Suprapubic skin (tissue), 4 donors: ENCODE data around the gene FOXN3. TPM values are rescaled to one million over a fixed set of nuclear protein-coding genes. Genes with fewer than 3 reads are reported as not detected.

Source experiments
- DNase-seq, 2 donors: peaks; one replicate each; pipeline ENCODE4 v3.0.0-alpha.2; 2019; ENCODE audit warnings: low spot score in 2 of 2
- H3K27ac ChIP-seq: fragments of 200-600 bp; sonication (generic); one replicate; pipeline ENCODE4 v1.5.1; 2019
- H3K27me3 ChIP-seq: fragments of 200-600 bp; sonication (generic); one replicate; pipeline ENCODE4 v1.5.1; 2019
- H3K36me3 ChIP-seq: fragments of 200-600 bp; sonication (generic); one replicate; pipeline ENCODE4 v1.5.1; 2019
- H3K4me1 ChIP-seq: fragments of 200-600 bp; sonication (generic); one replicate; pipeline ENCODE4 v1.5.1; 2019
- H3K4me3 ChIP-seq: fragments of 200-600 bp; sonication (generic); one replicate; pipeline ENCODE4 v1.5.1; 2019; ENCODE audit warnings: mild to moderate bottlenecking
- H3K9me3 ChIP-seq: fragments of 200-600 bp; sonication (generic); one replicate; pipeline ENCODE4 v1.5.1; 2019
- CTCF ChIP-seq, 2 donors: fragments of 200-600 bp in 1 of 2; fragments of 450-650 bp in 1 of 2; sonication (generic) in 1 of 2; IDR thresholded peaks; one replicate each; pipeline ENCODE4 v1.5.1; 2016 to 2019; ENCODE audit warnings: antibody characterized with exemption in 2 of 2, mild to moderate bottlenecking in 1 of 2, moderate library complexity in 1 of 2
- EP300 ChIP-seq: sonication (generic); formaldehyde crosslinking; IDR thresholded peaks from one replicate; pipeline ENCODE4 v1.6.1; 2017; ENCODE audit warnings: antibody characterized with exemption
- POLR2A ChIP-seq, 2 donors: fragments of 450-650 bp; IDR thresholded peaks; one replicate each; pipeline ENCODE4 v1.6.1; 2017; ENCODE audit warnings: antibody characterized with exemption in 2 of 2, mild to moderate bottlenecking in 2 of 2, moderate library complexity in 2 of 2
- POLR2AphosphoS5 ChIP-seq, 3 donors: sonication (generic); formaldehyde crosslinking; IDR thresholded peaks; one replicate each; pipeline ENCODE4 v1.6.1; 2017; ENCODE audit warnings: antibody characterized with exemption in 3 of 3
- WGBS: methylation state at CpG from one replicate; pipeline ENCODE4 v1.1.5; 2018; 5-methylcytosine and 5-hydroxymethylcytosine counted together
- total RNA-seq, 4 donors: library from RNA; depleted of rRNA; stranded (reverse); fragments of >200 nt; gene quantifications; one replicate each; pipeline ENCODE4 v1.1.0, GENCODE V29; 2016

Gene FOXN3
- total RNA-seq, 4 donors from 2014 or later = 117 to 272 (median 172) TPM

DNA sequence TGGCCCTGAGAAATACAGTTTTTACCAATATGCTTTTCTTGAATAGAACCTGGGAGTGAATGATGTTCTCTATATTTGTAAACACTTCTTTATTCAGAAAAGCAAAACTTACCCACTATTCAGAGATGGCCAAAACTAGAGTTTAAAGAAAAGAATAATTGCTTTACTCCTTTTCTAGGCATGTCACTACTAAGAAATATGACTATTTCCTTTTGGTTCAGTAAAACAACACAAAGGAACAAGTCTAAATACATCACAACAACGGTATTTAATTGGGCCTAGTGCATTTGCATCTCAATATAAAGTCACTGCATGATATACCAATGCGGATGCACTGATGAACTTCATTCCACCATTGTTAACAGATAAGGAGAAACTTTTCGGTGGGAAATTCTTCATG, 207.5 kb downstream of the FOXN3 start:
- WGBS = 90% methylated on average over 3 of the region's 3 CpGs
- Histone ChIP-seq H3K9me3 (no peaks in the 10 kb centered on the region), H3K4me1 (peaks cover 23% of the 10 kb centered on the region)

GRCh38 chr14:89207925-89208328, 209.1 kb downstream of the FOXN3 start:
- TF ChIP-seq POLR2A (IDR thresholded peaks at IDR 0.05) (no peak), CTCF (IDR thresholded peaks at IDR 0.05) (no peak), POLR2AphosphoS5 (IDR thresholded peaks at IDR 0.05) (no peak), EP300 (no peak)
- Histone ChIP-seq H3K9me3 (no peaks in the 10 kb centered on the region), H3K4me3 (no peak overlapping the region), H3K27me3 (no peaks in the 10 kb centered on the region), H3K4me1 (peaks cover 15% of the 10 kb centered on the region), H3K36me3 (peaks cover 3% of the 10 kb centered on the region), H3K27ac (no peak overlapping the region)
- no peak for DNase-seq
- WGBS = 87% methylated on average over 6 of the region's 7 CpGs

More for the DNA sequence above, 207.5 kb downstream of the FOXN3 start:
- Histone ChIP-seq H3K4me3 (no peak overlapping the region), H3K36me3 (peaks cover 3% of the 10 kb centered on the region), H3K27ac (no peak overlapping the region), H3K27me3 (no peaks in the 10 kb centered on the region)
- DNase-seq = no peak
- TF ChIP-seq POLR2AphosphoS5 (IDR thresholded peaks at IDR 0.05) = no peak
- TF ChIP-seq POLR2A (IDR thresholded peaks at IDR 0.05) = no peak
- no peak for TF ChIP-seq CTCF (IDR thresholded peaks at IDR 0.05)
- no peak for TF ChIP-seq EP300

- Histone ChIP-seq H3K27me3 (no peaks in the 10 kb centered on the region), H3K9me3 (no peaks in the 10 kb centered on the region), H3K4me3 (no peak overlapping the region), H3K27ac (no peak overlapping the region), H3K4me1 (peaks cover 16% of the 10 kb centered on the region), H3K36me3 (peaks cover 3% of the 10 kb centered on the region)
- 85% methylated on average over 17 of the region's 17 CpGs for WGBS
- TF ChIP-seq EP300 = no peak
- TF ChIP-seq CTCF (IDR thresholded peaks at IDR 0.05) = no peak
- TF ChIP-seq POLR2AphosphoS5 (IDR thresholded peaks at IDR 0.05) = no peak
- no peak for TF ChIP-seq POLR2A (IDR thresholded peaks at IDR 0.05)
- DNase-seq = no peak
These were observed 210.5 kb downstream of the FOXN3 start for GRCh38 chr14:89206389-89207031.

DNA sequence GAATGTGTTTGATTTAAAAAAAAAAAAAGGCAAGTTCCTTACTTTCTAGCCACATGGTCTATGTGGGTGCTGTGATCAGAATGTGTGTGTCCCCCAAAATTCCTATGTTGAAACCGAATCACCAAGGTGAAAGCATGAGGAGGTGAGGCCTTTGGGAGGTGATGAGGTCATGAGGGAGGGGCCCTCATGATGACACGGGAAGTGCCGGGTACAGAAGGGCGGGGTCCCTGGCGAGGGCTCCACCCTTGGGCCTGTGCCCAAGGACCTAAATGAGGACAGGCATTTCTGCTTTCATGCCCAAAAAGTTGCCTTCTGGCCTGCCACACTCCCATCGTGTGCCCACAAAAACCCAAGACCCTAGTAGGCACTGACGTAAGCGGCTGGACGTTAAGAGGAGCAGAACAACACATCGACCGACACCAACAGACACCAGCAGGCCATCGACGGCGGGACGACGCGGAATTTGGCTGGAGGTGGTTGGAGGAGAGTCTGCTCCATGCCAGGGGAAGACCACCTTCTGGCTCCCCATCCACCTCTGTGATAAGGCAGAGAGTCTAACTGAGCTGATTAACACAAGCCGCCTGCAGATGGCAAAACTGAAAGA, 211.8 kb downstream of the FOXN3 start:
- H3K4me3 ChIP-seq = no peak overlapping the region
- WGBS = 79% methylated on average over 15 of the region's 18 CpGs
- no peak for DNase-seq

More for the DNA sequence above, 211.8 kb downstream of the FOXN3 start:
- Histone ChIP-seq H3K9me3 (no peaks in the 10 kb centered on the region), H3K36me3 (peaks cover 3% of the 10 kb centered on the region), H3K27ac (no peak overlapping the region), H3K4me1 (peaks cover 16% of the 10 kb centered on the region), H3K27me3 (no peaks in the 10 kb centered on the region)
- no peak for TF ChIP-seq POLR2AphosphoS5 (IDR thresholded peaks at IDR 0.05)
- no peak for TF ChIP-seq POLR2A (IDR thresholded peaks at IDR 0.05)
- TF ChIP-seq CTCF (IDR thresholded peaks at IDR 0.05) = no peak
- TF ChIP-seq EP300 = no peak
